ENCODE measurements around the gene LOXHD1.

LOXHD1 gene

GRCh38 chr18:46636040-46636630, 20.9 kb downstream of the LOXHD1 start:
- in situ Hi-C loops (cut with HindIII; ENCODE audit: low pct_ligation_motif_present, low pct_unique_long_range_greater_than_20kb, low sequenced_read_pairs), result no loop called here
- no peak for DNase-seq

DNA sequence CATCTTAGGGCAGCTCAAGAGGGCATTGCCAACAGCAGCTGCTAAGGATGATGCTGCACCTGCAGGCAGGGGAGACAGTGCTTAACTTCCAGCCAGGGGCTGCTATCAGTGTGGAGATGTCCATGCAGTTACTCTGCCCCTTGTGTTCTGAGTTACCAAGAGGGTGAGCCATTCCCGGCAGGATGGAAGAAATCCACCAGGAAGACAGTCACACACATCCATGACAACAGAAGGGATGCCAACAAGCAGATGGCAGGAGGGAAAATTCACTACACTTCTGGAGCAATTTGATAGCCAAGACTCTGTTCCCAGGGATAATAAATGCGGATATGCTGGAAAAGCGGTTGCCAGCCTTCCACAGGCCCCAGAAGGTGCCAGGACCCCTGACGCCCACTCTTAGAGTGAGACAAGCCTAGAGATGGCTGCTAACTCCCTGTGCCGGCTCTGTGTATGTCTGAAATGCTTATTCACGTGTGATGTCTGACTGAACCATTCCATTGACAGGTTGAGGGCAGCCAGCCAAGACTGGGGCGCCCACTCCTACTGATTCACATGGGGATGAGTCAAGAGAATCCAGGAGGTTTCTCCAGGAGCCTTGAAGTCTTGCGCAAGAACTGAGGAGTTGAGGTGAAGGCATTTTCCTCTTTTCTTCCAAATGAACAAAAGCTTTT, 24.5 kb downstream of the LOXHD1 start:
- in situ Hi-C loops (cut with HindIII; ENCODE audit: low pct_ligation_motif_present, low pct_unique_long_range_greater_than_20kb, low sequenced_read_pairs), result no loop called here
- DNase-seq, result peak; percentile 71

DNA sequence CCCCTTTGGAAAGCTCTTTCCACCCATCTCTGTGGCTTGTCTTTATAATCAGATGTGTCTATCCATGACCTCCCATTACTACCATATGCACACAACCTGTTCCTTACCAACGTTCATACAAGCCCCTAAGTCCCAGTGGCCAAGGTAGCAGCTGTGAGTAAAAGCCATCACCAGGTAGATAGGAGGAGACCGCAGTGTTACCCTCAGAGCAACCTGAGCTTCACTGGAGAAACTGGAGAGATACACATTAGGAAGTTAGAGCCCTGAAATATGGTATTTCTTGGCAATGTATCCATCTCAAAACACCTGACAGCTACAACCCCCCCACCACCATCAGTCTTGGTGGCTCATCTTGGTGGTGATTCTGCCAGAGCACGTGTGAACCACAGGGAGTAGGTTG, 26.0 kb downstream of the LOXHD1 start:
- in situ Hi-C loops (cut with HindIII; ENCODE audit: low pct_ligation_motif_present, low pct_unique_long_range_greater_than_20kb, low sequenced_read_pairs), result no loop called here
- no peak for DNase-seq

GRCh38 chr18:46630160-46630559, 26.9 kb downstream of the LOXHD1 start:
- in situ Hi-C loops (cut with HindIII; ENCODE audit: low pct_ligation_motif_present, low pct_unique_long_range_greater_than_20kb, low sequenced_read_pairs), result no loop called here

DNA sequence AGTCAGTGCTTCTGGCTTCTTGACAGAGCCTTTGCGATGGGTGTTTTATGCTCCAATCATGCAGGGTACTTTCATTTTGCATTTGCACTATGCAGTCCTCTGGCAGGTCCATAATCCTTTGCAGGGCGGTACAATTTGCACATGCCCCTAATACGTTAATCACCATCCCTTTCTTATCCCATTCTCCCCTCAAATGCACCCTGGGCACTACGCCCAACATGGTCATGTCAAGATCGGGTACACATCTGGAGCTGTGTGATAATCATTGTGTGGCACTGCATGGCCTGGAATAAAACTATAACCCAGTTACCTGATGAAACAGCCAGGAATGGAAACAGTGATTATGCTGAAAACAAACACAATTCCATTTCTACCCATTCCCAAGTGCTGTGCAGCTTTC, 27.7 kb downstream of the LOXHD1 start:
- in situ Hi-C loops (cut with HindIII; ENCODE audit: low pct_ligation_motif_present, low pct_unique_long_range_greater_than_20kb, low sequenced_read_pairs), result no loop called here
- no peak for DNase-seq

More at GRCh38 chr18:46630160-46630559, 26.9 kb downstream of the LOXHD1 start:
- no peak for DNase-seq

DNA sequence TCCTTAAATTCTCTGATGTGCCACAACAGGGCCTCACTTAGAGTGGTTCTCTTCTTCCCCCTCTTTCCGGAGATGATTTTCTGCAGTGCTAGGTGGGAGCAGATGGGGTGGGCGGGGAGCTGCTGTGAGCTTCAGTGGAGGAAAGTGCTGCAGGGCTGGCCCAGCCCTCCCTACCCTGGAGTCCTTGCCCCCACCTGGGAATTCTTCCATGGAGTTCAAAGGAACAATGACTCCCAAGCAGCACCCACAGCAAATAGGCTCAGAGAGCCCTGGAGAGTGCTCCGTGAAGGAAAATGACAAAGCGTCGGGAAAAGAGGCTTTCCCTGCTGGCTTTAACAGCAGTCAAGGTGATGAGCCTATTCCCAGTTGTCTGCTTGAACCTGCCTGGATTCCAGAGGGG, 28.8 kb downstream of the LOXHD1 start:
- no peak for DNase-seq
- in situ Hi-C loops (cut with HindIII; ENCODE audit: low pct_ligation_motif_present, low pct_unique_long_range_greater_than_20kb, low sequenced_read_pairs), result no loop called here

GRCh38 chr18:46627136-46627535, 29.9 kb downstream of the LOXHD1 start:
- in situ Hi-C loops (cut with HindIII; ENCODE audit: low pct_ligation_motif_present, low pct_unique_long_range_greater_than_20kb, low sequenced_read_pairs), result no loop called here
- DNase-seq, result no peak

DNA sequence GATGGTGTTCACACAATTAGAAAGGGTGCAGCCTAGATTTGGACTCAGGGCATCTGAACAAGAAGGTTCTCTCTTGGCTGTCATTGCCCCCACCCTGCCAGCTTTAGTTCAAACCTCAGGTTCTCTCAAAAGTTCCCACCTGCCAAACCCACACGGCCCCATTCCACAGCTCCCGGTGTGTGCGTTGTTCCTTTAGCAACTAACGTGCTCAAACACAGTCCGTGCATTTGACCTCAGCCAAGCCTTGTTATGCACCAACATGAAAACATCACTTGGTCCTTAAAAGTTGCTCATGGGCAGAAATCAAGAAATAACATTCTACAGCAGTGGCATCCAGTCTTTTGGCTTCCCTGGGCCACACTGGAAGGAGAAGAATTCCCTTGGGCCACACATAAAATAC, 32.0 kb downstream of the LOXHD1 start:
- DNase-seq, result no peak
- in situ Hi-C loops (cut with HindIII; ENCODE audit: low pct_ligation_motif_present, low pct_unique_long_range_greater_than_20kb, low sequenced_read_pairs), result no loop called here

GRCh38 chr18:46624127-46624526, 32.9 kb downstream of the LOXHD1 start:
- in situ Hi-C loops (cut with HindIII; ENCODE audit: low pct_ligation_motif_present, low pct_unique_long_range_greater_than_20kb, low sequenced_read_pairs), result no loop called here

DNA sequence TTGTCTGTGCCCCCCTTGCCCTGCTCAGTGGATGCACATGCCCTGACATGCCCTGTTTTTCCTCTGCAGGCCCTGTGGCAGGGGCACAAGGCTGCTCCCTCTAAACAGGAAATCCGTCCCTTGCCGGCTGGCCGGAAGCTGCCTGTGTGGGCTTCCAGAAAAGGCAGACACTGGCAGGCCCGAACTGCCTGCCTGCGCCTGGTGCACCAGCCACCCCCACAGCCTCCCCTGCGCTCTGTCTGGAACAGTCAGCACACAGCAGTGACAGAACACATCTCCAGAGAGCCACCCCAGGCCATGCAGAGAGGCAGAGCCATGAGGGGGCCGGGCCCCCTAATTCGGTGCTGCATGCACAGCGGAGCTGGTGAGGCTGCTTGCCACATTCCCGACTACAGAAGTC, 33.5 kb downstream of the LOXHD1 start:
- no peak for DNase-seq
- in situ Hi-C loops (cut with HindIII; ENCODE audit: low pct_ligation_motif_present, low pct_unique_long_range_greater_than_20kb, low sequenced_read_pairs), result no loop called here

More at GRCh38 chr18:46624127-46624526, 32.9 kb downstream of the LOXHD1 start:
- DNase-seq, result no peak

- peak; percentile 35 for DNase-seq
- in situ Hi-C loops (cut with HindIII; ENCODE audit: low pct_ligation_motif_present, low pct_unique_long_range_greater_than_20kb, low sequenced_read_pairs), result no loop called here
Measured at GRCh38 chr18:46622999-46623398, 34.0 kb downstream of the LOXHD1 start.

GRCh38 chr18:46622451-46622850, 34.6 kb downstream of the LOXHD1 start:
- no peak for DNase-seq
- in situ Hi-C loops (cut with HindIII; ENCODE audit: low pct_ligation_motif_present, low pct_unique_long_range_greater_than_20kb, low sequenced_read_pairs), result no loop called here

DNA sequence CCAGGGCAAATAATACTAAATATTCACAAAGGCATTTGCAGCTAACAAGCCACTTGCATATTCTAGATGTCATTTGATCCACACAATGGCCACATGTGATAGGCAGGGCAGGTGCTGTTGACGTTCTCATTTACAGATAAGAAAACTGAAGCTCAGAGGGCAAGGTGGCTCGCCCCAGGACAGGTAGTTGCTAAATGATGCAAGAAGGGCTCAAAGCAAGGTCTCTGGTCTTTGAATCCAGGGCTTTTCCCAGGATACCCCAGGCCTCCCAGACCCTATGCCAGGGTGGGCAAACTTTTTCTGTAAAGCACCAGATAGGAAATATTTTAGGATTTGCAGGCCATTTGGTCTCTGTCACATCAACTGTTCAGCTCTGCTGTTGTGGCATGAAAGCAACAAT, 35.1 kb downstream of the LOXHD1 start:
- DNase-seq, result no peak
- in situ Hi-C loops (cut with HindIII; ENCODE audit: low pct_ligation_motif_present, low pct_unique_long_range_greater_than_20kb, low sequenced_read_pairs), result no loop called here

DNA sequence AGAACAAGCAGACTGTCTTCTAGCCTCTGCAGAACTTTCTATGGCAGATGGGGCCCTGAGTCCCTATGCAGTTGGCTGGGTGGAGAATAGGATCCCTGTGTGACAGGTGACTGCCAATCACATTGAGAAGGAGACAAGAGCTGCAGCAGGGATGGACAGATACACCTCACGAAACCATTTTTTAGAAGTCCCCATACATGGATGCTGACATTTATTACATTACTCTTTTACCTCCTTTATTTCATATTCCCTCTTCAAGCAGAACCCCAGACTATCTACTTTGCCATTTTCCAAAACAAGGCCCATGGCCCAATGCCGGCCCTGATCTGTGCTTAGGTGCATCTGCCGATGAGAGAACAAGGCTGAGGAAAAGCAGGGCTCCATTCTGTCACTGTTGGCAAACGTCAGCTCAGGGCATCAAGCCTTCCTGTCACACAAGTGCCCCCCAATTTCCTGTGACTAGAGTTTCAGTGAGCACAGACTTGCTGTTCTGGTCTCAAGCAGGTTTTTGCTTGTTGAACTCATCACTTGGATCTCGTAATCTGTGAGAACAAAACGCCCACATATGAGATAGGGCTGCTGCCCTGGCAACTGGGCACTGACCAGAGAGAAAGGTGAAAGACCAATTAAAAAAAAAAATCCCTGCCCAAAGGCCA, 35.8 kb downstream of the LOXHD1 start:
- no peak for DNase-seq
- in situ Hi-C loops (cut with HindIII; ENCODE audit: low pct_ligation_motif_present, low pct_unique_long_range_greater_than_20kb, low sequenced_read_pairs), result no loop called here

DNA sequence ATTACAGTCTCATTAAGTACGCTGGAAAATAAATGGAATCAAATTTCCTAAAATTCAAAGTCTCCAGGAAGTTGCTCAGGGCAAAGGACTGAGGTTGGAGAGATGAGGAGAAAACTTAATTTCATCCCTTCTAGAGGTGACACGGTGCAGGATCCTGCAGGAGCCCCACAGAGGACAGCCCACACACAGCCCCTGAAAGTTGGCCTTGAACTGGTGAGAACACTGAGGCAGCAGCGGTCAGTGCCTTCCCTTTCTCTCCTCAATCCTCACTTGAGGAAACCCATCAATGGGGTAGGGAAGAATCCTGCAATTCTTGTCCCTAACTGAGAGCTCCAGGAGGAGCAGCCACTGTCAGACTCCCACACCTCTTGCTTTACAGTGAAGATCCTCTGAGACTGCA, 37.5 kb downstream of the LOXHD1 start:
- DNase-seq, result no peak
- in situ Hi-C loops (cut with HindIII; ENCODE audit: low pct_ligation_motif_present, low pct_unique_long_range_greater_than_20kb, low sequenced_read_pairs), result no loop called here

GRCh38 chr18:46615720-46616119, 41.3 kb downstream of the LOXHD1 start:
- no peak for DNase-seq
- in situ Hi-C loops (cut with HindIII; ENCODE audit: low pct_ligation_motif_present, low pct_unique_long_range_greater_than_20kb, low sequenced_read_pairs), result no loop called here

DNA sequence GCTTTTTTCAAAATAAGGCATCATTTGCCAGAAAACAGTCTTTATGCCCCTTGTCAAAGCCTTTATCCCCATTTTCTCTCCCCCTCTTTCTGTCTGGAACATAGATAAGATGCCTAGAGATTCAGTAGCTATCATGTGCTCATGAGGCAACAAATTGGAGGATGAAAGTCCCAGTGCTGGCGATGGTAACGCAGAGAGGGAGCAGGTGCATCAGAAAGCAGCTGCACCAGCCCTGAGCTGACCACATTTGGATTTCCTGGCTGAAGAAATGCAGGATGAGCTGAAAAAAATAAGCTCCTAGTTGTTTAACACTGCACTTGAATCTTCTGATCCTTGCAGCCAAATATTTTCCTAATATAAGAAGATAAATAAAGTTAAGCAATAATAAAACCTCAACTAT, 48.0 kb downstream of the LOXHD1 start:
- no peak for DNase-seq
- in situ Hi-C loops (cut with HindIII; ENCODE audit: low pct_ligation_motif_present, low pct_unique_long_range_greater_than_20kb, low sequenced_read_pairs), result no loop called here

DNA sequence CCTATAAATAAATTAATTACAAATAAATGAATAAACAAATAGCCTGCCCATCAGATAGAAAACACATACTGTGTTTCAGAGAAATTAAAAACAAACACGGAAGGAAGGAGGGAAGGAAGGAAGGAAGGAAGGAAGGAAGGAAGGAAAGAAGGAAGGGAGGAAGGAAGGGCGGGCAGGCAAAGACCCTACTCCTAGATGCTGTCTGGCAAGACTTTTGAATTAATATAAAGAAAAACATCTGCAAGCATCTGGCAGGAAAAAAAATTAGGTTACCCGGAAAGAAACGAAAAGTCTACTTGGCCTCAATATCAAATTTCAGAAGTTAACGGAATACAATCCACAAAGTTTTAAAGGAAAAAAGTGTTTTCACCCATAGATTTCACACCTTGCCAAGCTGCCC, 49.1 kb downstream of the LOXHD1 start:
- no peak for DNase-seq
- in situ Hi-C loops (cut with HindIII; ENCODE audit: low pct_ligation_motif_present, low pct_unique_long_range_greater_than_20kb, low sequenced_read_pairs), result no loop called here

GRCh38 chr18:46601141-46601805, 55.7 kb downstream of the LOXHD1 start:
- in situ Hi-C loops (cut with HindIII; ENCODE audit: low pct_ligation_motif_present, low pct_unique_long_range_greater_than_20kb, low sequenced_read_pairs), result no loop called here
- no peak for DNase-seq

Measured in ACHN (cell line).